NCI-H1105 treated with DMSO at 0.1 percent for 48 hours (cell line): ENCODE data around the gene TMEM150B.

Source experiments
- DNase-seq: peaks from one replicate; lab custom pipeline; 2025; lab: John Stamatoyannopoulos, UW

Gene TMEM150B

GRCh38 chr19:55354698-55355212, 29.6 kb upstream of the TMEM150B start, which contains the start of gene COX6B2:
Gene COX6B2 (minus strand): TSS chr19:55354719. CDS start chr19:55354521, 198 bp downstream.
- no peak for DNase-seq

- peak; percentile 46 for DNase-seq
Measured at GRCh38 chr19:55353803-55354697, 28.9 kb upstream of the TMEM150B start.

GRCh38 chr19:55353356-55353802, 28.2 kb upstream of the TMEM150B start:
- DNase-seq, result no peak

- no peak for DNase-seq
Measured at GRCh38 chr19:55352549-55353145, 27.5 kb upstream of the TMEM150B start.

- DNase-seq, result no peak
Measured at GRCh38 chr19:55352040-55352439, 26.9 kb upstream of the TMEM150B start.

GRCh38 chr19:55350620-55351315, 25.6 kb upstream of the TMEM150B start:
- no peak for DNase-seq

GRCh38 chr19:55348317-55349034, 23.3 kb upstream of the TMEM150B start:
- DNase-seq, result no peak

GRCh38 chr19:55347442-55348009, 22.4 kb upstream of the TMEM150B start:
- no peak for DNase-seq

GRCh38 chr19:55346725-55347441, 21.7 kb upstream of the TMEM150B start:
- no peak for DNase-seq

GRCh38 chr19:55345818-55346724, 20.9 kb upstream of the TMEM150B start:
- no peak for DNase-seq

- DNase-seq, result no peak
Measured at GRCh38 chr19:55345101-55345817, 20.1 kb upstream of the TMEM150B start.

GRCh38 chr19:55344444-55344843, 19.3 kb upstream of the TMEM150B start:
- peak; percentile 66 for DNase-seq

- DNase-seq, result no peak
Measured at GRCh38 chr19:55341595-55342531, 16.7 kb upstream of the TMEM150B start.

- DNase-seq, result peak; percentile 89
Measured at GRCh38 chr19:55341171-55341588, 16.0 kb upstream of the TMEM150B start.

- no peak for DNase-seq
Measured at GRCh38 chr19:55340784-55341147, 15.6 kb upstream of the TMEM150B start.

- no peak for DNase-seq
Measured at GRCh38 chr19:55339889-55340783, 15.0 kb upstream of the TMEM150B start.
